ELR (cell line): ENCODE data around the gene ABCB10.
"Not testable (repeated sequence)": the region's sequence is repeated elsewhere in the genome, so short reads cannot be mapped to it uniquely, and the experiment has no call there.

Source experiments
- DNase-seq: peaks from one replicate; pipeline ENCODE4 v3.0.0-alpha.2; 2015; ENCODE audit warnings: low read depth

Gene ABCB10

DNA sequence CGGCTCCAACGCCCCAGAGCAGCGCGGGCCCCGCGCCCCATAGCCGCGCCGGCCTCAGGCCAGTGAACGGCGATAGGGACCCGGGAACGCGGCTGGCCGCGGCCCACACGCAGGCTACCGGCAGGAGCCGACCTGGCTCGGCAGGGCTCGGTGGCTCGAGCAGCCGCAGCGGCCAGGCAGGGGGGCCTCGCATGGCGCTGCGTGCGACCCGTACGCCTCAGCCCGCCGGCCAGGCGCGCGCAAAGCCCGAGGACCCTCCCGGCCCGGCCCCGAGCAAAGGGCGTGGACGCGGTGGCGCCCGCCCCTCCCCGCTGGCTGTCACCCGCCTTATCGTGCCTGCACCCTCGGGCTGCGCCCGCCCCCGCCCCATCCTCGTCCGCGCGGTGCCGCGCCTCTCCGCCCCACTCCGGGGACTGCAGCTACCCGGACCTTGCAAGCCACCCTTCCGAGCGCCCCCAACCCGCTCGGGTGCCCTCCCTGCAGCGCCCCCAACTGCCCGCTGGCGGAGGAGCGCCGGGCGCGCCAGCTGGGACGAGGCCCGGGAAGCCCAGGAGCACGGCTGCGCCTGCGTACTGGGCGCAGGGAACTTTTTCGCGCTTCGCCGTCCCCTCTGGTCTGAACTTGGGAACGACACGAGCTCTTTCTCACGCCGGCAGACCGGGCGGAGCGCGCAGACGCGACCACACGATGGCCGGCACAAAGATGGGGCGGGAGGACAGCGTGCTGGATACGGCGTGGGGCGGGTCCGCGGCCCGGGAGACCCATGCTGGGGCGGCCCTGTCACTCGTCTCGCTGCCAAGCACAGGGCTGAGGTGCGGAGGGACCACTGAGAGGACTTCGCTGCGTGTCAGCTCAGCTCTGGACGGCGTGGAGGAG, at the start of gene ABCB10:
Gene ABCB10, minus strand, starts transcription at position 248 of the 876 bp plus-strand sequence. Its CDS starts 55 bp downstream, at position 193.
- DNase-seq = peak; percentile 97

DNA sequence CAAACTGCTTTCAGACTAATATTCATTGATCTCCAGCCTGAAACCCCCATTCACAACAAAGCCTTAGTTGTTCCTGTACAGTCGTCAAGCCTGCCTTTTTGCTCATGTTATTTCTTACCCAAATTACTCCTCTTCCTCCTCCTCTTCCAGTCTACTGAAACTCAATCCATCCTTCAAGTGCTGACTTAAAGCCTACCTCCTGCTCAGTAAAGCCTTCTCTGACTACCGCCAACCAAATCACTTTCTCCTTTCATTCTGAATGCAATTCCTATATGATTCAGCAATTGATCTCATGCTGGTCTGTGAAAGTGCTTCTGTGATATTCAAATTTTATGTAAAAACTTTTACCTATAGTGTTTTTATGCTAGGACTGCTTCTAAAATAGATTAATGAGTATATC, 48.9 kb upstream of the ABCB10 start:
- DNase-seq = no peak

DNA sequence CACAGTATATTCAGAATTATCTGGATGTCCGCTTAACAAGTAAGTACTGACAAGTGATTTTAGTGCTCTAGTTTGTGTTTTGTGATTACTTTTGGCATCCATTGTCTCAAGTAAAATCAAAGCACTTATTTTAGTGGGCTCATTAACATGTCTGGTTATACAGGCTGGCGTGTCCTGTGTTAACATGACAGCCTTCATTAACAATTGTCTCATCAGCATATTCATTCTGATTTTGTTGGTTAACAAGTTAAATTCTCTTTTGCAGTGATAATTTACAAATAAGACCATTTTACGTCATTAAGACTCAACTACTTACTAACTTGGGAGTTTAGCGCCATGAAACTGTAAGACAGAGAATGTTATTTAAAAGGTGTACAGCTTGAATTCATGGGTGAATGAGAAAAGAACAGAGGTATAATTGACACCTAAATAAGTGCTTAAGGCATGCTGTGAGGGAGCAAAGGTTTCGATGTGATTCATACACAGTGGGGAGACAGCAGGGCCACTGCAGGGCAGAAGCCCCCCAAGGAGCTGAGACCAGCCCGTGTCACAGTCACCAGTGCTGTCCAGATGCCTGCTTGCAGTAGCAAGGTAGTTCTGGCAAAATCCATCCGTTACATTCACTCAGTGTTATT, 45.0 kb upstream of the ABCB10 start:
- no peak for DNase-seq

DNA sequence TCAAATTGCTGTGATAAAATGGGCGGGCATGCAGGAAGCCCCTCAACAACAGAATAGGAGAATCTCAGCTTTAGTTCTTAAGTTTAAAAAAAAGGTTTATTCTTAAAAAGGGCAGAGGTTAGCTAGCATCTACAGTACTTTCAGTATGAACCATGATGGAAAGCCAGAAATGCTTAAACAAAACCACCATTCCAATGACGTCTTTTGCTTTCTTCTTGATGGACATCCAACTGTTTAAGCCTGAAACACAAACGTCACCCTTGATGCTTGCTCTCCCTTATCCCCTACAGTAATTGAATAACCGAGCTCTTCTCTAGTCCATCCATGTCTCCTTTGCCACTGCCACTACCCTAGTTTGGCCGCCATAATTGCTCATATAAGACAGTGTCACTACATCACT, 41.7 kb upstream of the ABCB10 start:
- DNase-seq = no peak

GRCh38 chr1:229599218-229599954, 40.9 kb upstream of the ABCB10 start:
- no peak for DNase-seq

DNA sequence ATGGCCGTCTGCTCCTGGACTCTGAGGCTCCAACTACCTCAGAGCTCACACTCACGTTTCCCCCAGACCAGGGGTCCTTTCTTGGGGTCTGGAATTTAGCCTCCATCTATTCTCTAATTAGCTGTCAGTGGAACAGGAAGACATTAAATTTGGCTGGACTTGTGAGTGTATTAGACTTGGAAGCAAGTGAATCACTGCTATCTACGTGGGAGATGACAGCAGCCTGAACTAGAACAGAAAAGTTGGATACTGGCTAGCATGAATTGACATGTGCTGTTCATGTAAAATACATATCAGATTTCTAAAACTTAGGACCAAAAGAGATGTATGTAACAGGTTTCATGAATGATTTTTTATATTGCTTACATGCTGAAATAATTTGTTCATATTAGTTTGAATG, 39.4 kb upstream of the ABCB10 start:
- no peak for DNase-seq

GRCh38 chr1:229596925-229597699, 38.6 kb upstream of the ABCB10 start:
- DNase-seq = peak; percentile 63

DNA sequence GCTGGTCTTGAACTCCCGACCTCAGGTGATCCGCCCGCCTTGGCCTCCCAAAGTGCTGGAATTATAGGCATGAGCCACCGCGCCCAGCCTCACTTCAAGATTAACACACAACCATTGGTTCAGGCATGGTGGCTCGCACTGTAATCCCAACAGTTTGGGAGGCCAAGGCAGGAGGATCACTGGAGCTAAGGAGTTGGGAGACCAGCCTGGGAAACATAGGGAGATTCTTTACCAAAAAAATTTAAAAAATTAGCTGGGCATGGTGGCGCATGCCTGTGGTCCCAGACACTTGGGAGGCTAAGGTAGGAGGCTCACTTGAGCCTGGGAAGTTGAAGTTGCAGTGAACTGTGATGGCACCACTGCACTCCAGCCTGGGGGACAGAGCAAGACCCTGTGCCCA, 37.4 kb upstream of the ABCB10 start:
- DNase-seq = not testable (repeated sequence)

- no peak for DNase-seq
Observed at GRCh38 chr1:229594227-229595008, 35.9 kb upstream of the ABCB10 start.

- DNase-seq = no peak
Observed at GRCh38 chr1:229593800-229594199, 35.3 kb upstream of the ABCB10 start.

DNA sequence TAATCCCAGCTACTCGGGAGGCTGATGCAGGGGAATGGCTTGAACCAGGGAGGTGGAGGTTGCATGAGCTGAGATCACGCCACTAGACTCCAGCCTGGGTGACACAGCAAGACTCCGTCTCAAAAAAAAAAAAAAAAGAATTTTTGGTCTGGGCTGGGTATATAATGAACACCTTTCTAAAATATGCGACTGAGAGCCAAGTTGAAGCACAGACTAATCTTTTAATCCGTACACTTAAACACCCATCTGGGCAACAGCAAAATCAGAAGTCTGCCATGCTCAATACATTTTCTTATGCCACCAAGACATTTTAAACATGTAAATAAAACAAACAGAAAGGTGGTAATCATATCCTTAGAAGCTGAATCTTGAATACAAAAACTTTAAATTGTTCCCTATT, 31.6 kb upstream of the ABCB10 start:
- DNase-seq = no peak

GRCh38 chr1:229585338-229585737, 26.8 kb upstream of the ABCB10 start:
- no peak for DNase-seq

DNA sequence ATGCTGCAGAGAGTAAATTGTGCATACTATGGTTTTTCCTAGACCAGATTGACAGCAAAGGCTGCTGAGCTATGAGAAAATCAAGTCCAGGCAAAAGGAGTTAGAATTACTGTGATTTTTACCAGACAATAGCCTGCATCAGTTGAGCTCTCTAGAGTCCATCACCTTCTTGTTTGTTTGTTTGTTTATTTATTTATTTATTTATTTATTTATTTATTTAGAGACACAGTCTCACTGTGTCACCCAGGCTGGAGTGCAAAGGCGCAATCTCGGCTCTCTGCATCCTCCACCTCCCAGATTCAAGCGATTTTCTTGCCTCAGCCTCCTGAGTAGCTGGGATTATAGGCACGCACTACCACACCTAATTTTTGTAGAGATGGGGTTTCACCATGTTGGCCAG, 24.2 kb upstream of the ABCB10 start:
- no peak for DNase-seq

DNA sequence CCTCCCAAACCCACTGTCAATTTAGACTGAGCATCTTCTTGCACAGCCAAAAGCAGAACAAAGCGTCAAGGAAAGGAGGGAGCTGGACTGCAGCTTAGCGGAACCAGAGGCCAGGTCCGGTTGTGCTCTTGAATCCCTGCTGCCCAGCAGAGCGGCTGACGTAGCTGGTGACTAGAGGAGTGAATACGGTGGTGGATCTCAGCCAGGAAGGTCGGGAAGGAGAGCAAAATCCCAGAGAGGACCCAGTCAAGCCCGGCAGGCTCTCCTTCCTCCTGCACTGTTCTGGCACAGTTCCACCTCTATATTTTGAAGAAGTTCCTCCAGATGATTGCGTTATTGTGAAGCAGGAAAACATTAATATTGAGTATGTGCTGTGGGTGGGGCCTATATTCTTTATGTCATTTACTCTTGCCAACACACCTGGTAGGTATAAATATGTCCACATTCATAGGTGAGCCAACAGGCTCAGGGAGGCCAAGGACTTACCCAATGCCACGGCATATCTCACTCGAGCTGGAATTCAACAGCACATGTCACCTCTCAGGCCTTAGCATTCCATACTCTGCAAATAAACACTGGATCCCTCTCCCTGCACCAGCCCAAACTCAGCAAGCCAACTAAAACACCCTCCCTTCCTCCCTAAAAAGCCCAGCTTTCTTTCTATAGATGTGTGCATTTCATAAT, 23.6 kb upstream of the ABCB10 start:
- DNase-seq = no peak

- no peak for DNase-seq
Observed at GRCh38 chr1:229581485-229581884, 23.0 kb upstream of the ABCB10 start.

GRCh38 chr1:229579059-229579673, 20.7 kb upstream of the ABCB10 start:
- DNase-seq = peak; percentile 42

- DNase-seq = no peak
Observed at GRCh38 chr1:229578168-229579058, 19.9 kb upstream of the ABCB10 start.

DNA sequence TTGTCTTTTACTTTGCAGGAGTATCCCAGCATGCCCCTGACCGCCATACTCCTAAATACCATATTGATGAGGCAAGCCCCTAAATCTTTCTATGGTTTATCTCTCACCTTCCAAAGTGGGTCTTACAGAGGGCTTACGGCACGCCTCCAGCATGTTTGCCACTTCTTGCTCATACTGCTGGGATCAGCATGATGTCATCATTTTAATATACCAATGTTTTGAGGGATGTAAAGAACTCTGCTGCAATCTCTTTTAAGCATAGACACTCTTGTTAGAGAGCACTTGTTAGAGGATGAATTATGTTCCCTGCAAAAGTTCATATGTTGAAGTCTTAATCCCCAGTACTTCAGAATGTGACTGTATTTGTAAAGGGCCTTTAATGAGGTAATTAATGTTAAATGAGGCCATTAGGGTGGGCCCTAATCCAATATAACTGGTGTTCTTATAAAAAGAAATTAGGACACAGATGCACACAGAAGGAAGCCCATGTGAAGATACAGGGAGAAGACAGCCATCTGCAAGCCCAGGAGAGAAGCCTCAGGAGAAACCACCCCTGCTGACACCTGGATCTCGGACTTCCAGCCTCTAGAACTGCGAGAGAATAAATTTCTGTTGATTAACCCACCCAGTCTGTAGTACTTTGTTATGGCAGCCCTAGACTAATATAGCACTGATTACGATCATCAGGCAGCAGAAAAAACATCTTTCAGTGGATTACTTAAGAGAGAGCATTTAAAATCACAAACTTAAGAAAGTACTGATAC, 16.4 kb upstream of the ABCB10 start:
- no peak for DNase-seq
